IPS-18c (cell line): ENCODE data around the gene ACAD10.

Experiments
- H3K4me3 ChIP-seq: 2 replicates; pipeline ENCODE4 v1.7.0; 2013; ENCODE audit warnings: low read depth, mild to moderate bottlenecking, low read length, moderate library complexity; ENCODE audit not compliant: insufficient read depth
- H3K9me3 ChIP-seq: one replicate; pipeline ENCODE4 v1.6.1; 2013; ENCODE audit warnings: mild to moderate bottlenecking, low read length, moderate library complexity; ENCODE audit not compliant: control insufficient read depth, insufficient read depth

The ACAD10 gene

DNA sequence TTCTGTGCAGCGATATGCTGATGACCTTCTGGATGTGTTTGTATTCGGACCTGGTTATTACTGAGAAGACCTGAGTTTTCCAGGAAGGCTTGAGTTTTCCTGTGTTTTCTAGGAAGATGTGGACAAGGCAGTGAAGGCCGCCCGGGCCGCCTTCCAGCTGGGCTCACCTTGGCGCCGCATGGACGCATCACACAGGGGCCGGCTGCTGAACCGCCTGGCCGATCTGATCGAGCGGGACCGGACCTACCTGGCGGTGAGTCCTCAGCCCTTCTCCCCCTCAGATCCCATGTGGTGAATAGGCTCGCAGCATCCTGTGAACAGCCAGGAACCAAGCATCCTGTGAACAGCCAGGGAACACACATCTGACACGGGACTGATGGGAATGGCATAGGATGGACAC is 97.2 kb downstream of the ACAD10 start:
- no peaks in the 10 kb centered on the region for H3K9me3 ChIP-seq
- H3K4me3 ChIP-seq, result no peak overlapping the region

GRCh38 chr12:111784953-111785352 is 99.1 kb downstream of the ACAD10 start:
- Histone ChIP-seq H3K9me3 (peaks cover 2% of the 10 kb centered on the region), H3K4me3 (no peak overlapping the region)

- H3K4me3 ChIP-seq, result no peak overlapping the region
- H3K9me3 ChIP-seq, result peaks cover 2% of the 10 kb centered on the region
Observed at GRCh38 chr12:111785651-111786050, 99.8 kb downstream of the ACAD10 start.

- Histone ChIP-seq H3K4me3 (no peak overlapping the region), H3K9me3 (peaks cover 2% of the 10 kb centered on the region)
Observed at GRCh38 chr12:111788178-111788654, 102.4 kb downstream of the ACAD10 start.

- H3K9me3 ChIP-seq, result peaks cover 2% of the 10 kb centered on the region
- no peak overlapping the region for H3K4me3 ChIP-seq
Observed at GRCh38 chr12:111789779-111790178, 103.9 kb downstream of the ACAD10 start.

DNA sequence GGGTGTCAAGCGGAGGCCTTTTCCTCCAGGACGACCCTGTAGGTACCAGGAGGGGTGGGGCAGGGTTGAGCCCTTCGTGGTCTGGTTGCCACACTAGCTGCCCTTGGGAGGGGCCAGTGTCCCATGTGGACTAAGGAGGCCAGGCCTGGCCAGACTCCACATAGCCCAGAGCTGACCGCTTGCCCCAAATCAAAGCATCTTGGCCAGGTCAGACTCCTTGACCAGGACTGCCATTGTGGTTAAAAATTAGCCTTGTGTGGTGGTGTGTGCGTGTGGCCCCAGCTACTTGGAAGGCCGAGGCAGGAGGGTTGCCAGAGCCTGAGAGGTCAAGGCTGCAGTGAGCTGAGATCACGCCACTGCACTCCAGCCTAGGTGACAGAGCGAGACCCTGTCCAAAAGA is 105.7 kb downstream of the ACAD10 start:
- no peak overlapping the region for H3K4me3 ChIP-seq
- peaks cover 2% of the 10 kb centered on the region for H3K9me3 ChIP-seq

DNA sequence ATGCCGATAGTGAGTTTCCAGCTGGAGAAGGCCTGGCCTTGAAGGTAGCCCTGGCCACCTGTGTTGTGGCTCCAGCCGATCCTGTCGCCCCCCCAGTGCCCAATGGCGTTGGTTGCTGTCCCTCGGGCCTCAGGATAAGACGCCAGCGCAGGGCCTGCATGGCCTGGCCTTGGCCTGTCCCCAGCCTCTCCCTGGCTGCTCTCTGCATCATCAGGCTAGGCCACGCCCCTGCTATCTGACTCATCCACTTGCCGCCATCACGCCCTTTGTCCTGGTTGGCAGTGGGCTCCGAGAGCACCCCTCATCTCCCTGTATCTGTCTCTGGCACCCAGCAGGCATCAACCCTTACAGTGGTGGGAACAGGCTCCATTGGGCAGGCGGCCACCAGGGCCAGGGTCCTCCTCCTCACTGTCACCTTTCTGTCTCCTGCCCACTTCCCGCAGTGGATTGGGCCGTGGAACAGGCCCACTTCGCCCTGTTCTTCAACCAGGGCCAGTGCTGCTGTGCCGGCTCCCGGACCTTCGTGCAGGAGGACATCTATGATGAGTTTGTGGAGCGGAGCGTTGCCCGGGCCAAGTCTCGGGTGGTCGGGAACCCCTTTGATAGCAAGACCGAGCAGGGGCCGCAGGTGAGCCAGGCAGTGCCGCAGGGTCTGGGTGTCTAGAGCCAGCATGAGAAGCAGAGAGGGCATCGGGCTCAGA is 106.5 kb downstream of the ACAD10 start:
- Histone ChIP-seq H3K4me3 (no peak overlapping the region), H3K9me3 (peaks cover 2% of the 10 kb centered on the region)

DNA sequence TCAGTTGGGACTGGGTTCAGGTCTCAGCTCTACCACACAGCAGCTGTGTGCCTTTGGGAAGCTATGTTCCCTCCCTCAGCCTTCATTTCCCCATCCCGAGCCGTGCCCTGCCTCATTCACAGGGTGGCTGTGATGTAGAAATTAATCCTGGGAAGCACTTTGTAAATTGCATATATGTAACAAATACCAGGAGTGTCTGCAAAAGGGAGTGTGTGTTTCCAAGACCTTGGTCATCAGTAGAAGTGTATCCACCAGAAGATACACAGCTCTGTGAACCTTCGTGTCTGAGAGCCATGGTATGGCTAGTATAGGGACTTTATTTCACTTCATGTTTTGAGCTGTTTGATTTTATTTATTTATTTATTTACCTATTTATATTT is 107.0 kb downstream of the ACAD10 start:
- Histone ChIP-seq H3K9me3 (peaks cover 2% of the 10 kb centered on the region), H3K4me3 (no peak overlapping the region)

- no peak overlapping the region for H3K4me3 ChIP-seq
- no peaks in the 10 kb centered on the region for H3K9me3 ChIP-seq
Observed at GRCh38 chr12:111798182-111798581, 112.3 kb downstream of the ACAD10 start.

DNA sequence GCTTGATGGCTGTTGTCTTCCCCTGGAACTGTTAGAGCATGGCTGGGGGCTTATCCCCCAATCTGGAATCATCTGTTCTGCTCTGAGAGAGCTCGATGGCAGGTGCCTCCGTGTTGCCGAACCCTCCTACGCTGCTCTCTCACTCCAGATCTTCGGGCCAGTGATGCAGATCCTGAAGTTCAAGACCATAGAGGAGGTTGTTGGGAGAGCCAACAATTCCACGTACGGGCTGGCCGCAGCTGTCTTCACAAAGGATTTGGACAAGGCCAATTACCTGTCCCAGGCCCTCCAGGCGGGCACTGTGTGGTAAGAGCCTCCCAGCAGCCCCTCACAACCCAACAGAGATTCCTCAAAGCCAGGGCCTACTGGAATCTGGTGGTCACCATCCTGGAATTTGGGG is 113.9 kb downstream of the ACAD10 start:
- Histone ChIP-seq H3K9me3 (no peaks in the 10 kb centered on the region), H3K4me3 (no peak overlapping the region)

DNA sequence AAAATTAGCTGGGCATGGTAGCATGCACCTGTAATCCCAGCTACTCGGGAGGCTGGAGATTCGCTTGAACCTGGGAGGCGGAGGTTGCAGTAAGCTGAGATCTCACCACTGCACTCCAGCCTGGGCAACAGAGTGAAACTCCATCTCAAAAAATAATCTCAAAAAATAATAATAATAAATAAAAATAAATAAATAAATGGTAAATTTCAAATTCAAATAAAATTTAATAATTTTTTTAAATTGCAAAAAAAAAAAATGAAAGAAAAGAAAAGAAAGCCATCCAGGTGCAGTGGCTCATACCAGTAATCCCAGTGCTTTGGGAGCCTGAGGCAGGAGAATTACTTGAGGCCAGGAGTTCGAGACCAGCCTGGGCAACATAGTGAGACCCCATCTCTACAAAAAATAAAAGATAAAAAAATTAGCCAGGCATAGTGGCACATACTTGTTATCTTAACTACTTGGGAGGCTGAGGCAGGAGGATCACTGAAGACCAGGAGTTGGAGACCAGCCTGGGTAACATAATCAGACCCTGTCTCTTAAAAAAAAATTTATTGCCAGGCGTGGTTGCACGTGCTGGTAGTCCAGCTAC is 117.3 kb downstream of the ACAD10 start:
- H3K9me3 ChIP-seq, result no peaks in the 10 kb centered on the region
- no peak overlapping the region for H3K4me3 ChIP-seq

- no peak overlapping the region for H3K4me3 ChIP-seq
Observed at GRCh38 chr12:111803851-111804250, 118.0 kb downstream of the ACAD10 start.

GRCh38 chr12:111806304-111806703 is 120.5 kb downstream of the ACAD10 start:
- Histone ChIP-seq H3K4me3 (no peak overlapping the region), H3K9me3 (no peaks in the 10 kb centered on the region)

More at GRCh38 chr12:111803851-111804250, 118.0 kb downstream of the ACAD10 start:
- no peaks in the 10 kb centered on the region for H3K9me3 ChIP-seq
